ENCODE results near the gene MRPL30.

MRPL30 gene

DNA sequence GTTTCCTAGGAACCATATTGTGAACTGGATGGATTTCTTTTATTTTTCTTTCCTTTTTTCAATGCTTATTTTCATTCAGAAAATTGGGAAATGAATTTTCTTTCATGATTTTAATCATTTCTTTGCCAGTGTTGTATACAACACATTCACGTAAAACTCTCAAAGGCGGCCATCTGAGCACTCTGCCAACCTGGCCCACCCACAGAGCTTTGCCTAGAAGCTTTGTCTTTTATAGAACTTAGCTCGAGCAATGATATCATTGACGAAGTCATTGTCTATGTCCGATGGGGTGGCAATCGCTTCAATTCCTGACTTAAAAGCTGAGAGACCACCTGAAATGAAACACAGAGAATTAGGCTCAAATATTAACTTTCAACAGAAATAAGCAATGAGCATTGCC is 61.2 kb downstream of the MRPL30 start:
- TF ChIP-seq, protein P1, sequence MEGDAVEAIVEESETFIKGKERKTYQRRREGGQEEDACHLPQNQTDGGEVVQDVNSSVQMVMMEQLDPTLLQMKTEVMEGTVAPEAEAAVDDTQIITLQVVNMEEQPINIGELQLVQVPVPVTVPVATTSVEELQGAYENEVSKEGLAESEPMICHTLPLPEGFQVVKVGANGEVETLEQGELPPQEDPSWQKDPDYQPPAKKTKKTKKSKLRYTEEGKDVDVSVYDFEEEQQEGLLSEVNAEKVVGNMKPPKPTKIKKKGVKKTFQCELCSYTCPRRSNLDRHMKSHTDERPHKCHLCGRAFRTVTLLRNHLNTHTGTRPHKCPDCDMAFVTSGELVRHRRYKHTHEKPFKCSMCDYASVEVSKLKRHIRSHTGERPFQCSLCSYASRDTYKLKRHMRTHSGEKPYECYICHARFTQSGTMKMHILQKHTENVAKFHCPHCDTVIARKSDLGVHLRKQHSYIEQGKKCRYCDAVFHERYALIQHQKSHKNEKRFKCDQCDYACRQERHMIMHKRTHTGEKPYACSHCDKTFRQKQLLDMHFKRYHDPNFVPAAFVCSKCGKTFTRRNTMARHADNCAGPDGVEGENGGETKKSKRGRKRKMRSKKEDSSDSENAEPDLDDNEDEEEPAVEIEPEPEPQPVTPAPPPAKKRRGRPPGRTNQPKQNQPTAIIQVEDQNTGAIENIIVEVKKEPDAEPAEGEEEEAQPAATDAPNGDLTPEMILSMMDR (conservative IDR thresholded peaks at IDR 0.05; ENCODE audit: control insufficient read depth, insufficient read depth, low read depth, low read length) = no peak
- no peak overlapping the region for H3K4me3 ChIP-seq (ENCODE audit: control insufficient read depth, low read depth, low read length)
- no peak for DNase-seq (ENCODE audit: low read depth)
